Muscle layer of colon (tissue), 2 donors: ENCODE data around the gene CACNG5.

Experiments used
- H3K27ac ChIP-seq: one replicate; pipeline ENCODE4 v1.7.0; 2013; ENCODE audit warnings: low read depth, mild to moderate bottlenecking, low read length, moderate library complexity
- H3K27me3 ChIP-seq, 2 donors: one replicate each; pipeline ENCODE4 v1.7.0; 2013; ENCODE audit warnings: low read length in 2 of 2, mild to moderate bottlenecking in 2 of 2; ENCODE audit not compliant: insufficient read depth in 2 of 2, control insufficient read depth in 1 of 2
- H3K36me3 ChIP-seq: one replicate; pipeline ENCODE4 v1.7.0; 2013; ENCODE audit warnings: mild to moderate bottlenecking, low read length; ENCODE audit not compliant: insufficient read depth
- H3K4me1 ChIP-seq: one replicate; pipeline ENCODE4 v1.7.0; 2013; ENCODE audit warnings: mild to moderate bottlenecking, low read length; ENCODE audit not compliant: insufficient read depth
- H3K4me3 ChIP-seq, 2 donors: one replicate each; pipeline ENCODE4 v1.7.0; 2013; ENCODE audit warnings: low read length in 2 of 2, low read depth in 1 of 2, mild to moderate bottlenecking in 1 of 2, moderate library complexity in 1 of 2
- H3K9ac ChIP-seq: one replicate; pipeline ENCODE4 v1.7.0; 2013; ENCODE audit warnings: low read length
- H3K9me3 ChIP-seq: one replicate; pipeline ENCODE4 v1.7.0; 2013; ENCODE audit warnings: mild to moderate bottlenecking, low read length
- donor health status: abdominal sarcoma.
- donor health status: Adenocarcinoma of cecum.

CACNG5 gene, protein sequence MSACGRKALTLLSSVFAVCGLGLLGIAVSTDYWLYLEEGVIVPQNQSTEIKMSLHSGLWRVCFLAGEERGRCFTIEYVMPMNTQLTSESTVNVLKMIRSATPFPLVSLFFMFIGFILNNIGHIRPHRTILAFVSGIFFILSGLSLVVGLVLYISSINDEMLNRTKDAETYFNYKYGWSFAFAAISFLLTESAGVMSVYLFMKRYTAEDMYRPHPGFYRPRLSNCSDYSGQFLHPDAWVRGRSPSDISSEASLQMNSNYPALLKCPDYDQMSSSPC

DNA sequence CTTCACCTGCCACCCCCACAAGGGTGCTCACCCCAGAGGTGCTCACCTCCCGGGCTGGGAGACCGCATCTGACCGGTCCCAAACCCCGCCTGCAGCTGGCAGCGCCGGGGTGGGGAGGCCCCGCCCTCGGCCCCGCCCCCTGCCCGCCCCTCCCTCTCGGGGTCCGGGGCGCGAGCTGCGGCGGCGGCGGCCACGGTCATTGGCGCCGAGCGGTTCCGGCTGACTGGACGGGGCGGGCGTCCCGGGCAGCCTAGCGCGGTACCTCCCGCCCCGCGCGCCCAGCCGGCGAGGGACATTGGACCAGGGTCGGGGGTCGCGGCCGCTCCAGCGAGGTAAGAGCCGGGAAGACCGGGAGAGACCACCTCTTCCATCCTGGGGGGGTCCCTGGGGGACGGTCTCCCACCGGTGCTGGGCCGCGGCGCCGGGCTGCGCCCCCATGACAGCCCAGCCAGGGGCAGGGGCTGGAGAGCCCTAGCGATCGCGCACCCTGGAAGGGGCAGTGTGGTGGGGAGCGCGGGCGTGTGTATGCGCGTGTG is at the start of gene CACNG5:
CACNG5 (plus strand) TSS at position 199 of the 536 bp plus-strand sequence. CDS start 42,216 bp downstream, outside the sequence.
- no peak within 1 kb of the TSS for H3K27ac ChIP-seq
- no peaks in the 10 kb centered on the region for H3K9me3 ChIP-seq
- H3K36me3 ChIP-seq, result no peaks in the 10 kb centered on the region
- H3K4me1 ChIP-seq, result no peaks in the 10 kb centered on the region
- no peak within 1 kb of the TSS for H3K9ac ChIP-seq
- no peak within 1 kb of the TSS for H3K4me3 ChIP-seq
- peaks cover 9 to 40% of the 10 kb centered on the region in 2 donors for H3K27me3 ChIP-seq

DNA sequence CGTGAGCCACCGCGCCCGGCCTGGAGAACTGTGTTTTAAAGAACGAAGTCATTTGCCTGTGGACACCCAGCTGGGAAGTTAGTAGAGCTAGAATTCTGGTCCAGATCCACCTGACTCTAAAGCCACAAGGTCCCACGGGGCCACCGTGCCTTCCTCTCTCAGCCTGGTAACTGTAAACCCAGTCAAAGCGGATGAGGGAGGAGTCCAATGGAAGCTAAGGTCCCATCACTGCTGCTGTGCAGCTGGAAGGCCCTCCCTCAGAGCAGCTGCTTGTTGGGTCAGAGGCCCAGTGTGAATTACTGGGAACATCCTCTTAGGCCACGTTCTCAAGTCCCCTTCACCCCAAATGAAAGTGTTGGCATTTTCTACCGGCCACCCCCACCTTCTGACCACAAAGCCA is 48.8 kb upstream of the CACNG5 start:
- Histone ChIP-seq H3K9me3 (no peaks in the 10 kb centered on the region), H3K27me3 (no peaks in the 10 kb centered on the region), H3K4me1 (no peaks in the 10 kb centered on the region), H3K36me3 (peaks cover 21% of the 10 kb centered on the region), H3K4me3 (no peak overlapping the region), H3K27ac (no peak overlapping the region), H3K9ac (no peak overlapping the region)

DNA sequence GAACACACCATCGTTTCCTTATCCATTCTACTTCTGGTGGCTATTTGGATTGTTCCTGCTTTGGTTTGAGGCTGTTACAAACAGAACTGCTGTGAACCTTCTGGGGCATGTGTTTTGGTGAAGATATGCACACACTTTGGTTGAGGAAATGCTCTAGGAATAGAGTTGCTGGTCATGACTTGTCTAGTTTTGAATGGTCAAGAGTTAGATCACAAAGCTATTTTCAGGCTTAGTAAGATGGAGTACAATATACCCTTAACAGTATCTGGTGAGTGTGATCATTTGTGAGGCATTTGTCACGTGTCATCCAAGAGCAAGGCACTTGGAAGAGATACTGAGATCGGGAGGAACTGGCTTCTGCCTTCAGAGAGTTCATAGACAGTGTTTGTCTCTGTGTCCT is 47.0 kb upstream of the CACNG5 start:
- H3K36me3 ChIP-seq, result peaks cover 26% of the 10 kb centered on the region
- no peak overlapping the region for H3K9ac ChIP-seq
- no peaks in the 10 kb centered on the region for H3K27me3 ChIP-seq
- no peak overlapping the region for H3K4me3 ChIP-seq
- H3K4me1 ChIP-seq, result no peaks in the 10 kb centered on the region
- no peak overlapping the region for H3K27ac ChIP-seq
- no peaks in the 10 kb centered on the region for H3K9me3 ChIP-seq

DNA sequence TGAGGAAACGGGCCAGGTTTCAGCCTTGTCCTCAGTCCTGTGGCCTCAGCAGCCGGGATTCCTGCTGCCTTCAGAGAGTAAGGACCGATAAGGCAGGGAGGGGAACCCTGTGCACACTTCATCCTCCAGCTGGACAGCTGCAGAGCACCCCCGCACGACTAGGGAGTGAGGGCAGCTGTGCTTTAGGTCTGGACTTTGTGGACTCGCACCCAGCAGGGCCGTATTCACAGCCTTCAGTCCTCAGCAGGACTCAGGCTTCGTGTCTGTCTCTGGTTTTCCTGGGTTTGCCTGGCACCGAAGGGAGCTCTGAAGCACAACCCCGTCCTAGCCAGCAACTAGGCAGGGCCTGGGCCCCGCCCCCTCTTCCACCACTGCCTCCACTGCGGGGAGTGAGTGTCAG is 45.8 kb upstream of the CACNG5 start:
- Histone ChIP-seq H3K4me3 (no peak overlapping the region), H3K9me3 (no peaks in the 10 kb centered on the region), H3K4me1 (no peaks in the 10 kb centered on the region), H3K36me3 (peaks cover 32% of the 10 kb centered on the region), H3K9ac (no peak overlapping the region), H3K27me3 (no peaks in the 10 kb centered on the region), H3K27ac (no peak overlapping the region)

DNA sequence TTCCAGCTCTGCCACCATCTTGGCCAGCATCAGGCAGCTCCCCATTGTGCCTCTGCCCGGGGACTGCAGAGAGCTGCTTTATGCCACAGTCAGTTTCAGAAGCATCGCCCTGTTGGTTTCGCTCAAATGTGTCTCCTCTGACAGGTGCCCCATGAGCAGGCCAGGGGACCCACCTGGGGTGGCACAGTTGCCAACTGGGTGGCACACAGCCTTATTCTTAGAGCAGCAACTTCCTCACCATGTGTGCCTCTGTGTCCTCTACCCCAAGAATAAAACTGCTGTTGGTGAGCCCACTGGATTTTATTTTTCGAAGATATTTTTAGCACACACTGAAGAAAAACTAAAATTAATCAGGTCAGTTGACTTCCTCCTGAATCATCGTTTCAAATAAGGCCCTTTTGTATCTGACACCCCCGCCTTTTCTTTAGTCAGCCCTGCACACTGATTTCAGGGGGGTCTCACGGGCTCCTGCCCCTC is 44.9 kb upstream of the CACNG5 start:
- Histone ChIP-seq H3K4me1 (no peaks in the 10 kb centered on the region), H3K36me3 (peaks cover 32% of the 10 kb centered on the region), H3K27me3 (no peaks in the 10 kb centered on the region), H3K9me3 (no peaks in the 10 kb centered on the region), H3K27ac (no peak overlapping the region), H3K9ac (no peak overlapping the region), H3K4me3 (no peak overlapping the region)

DNA sequence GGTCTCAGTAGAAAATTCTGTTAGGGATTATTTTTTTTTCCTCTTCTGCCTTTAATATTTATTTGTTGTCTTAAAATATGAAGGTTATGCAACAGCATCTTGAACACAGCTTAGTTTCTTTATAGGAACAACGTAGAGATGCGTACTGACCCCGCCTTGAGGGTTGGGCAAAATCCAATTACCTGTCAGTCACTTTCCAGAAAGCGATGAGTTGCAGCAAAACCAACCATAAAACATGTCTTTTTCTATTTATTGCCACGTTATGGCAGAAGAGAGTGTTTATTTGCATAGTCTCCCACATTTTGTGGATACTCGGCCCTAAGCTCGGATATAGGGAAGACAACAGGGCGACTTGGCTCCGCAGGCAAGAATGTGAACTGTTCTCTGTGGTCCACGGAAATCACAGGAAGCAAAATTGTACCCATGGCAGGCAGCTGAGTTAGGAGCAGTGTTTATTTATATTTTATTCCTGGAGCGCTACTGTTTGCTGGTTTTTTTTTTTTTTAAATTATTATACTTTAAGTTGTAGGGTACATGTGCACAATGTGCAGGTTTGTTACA is 44.3 kb upstream of the CACNG5 start:
- no peak overlapping the region for H3K9ac ChIP-seq
- H3K27ac ChIP-seq, result no peak overlapping the region
- no peaks in the 10 kb centered on the region for H3K9me3 ChIP-seq
- H3K4me1 ChIP-seq, result no peaks in the 10 kb centered on the region
- H3K36me3 ChIP-seq, result peaks cover 32% of the 10 kb centered on the region
- H3K4me3 ChIP-seq, result no peak overlapping the region
- H3K27me3 ChIP-seq, result no peaks in the 10 kb centered on the region

DNA sequence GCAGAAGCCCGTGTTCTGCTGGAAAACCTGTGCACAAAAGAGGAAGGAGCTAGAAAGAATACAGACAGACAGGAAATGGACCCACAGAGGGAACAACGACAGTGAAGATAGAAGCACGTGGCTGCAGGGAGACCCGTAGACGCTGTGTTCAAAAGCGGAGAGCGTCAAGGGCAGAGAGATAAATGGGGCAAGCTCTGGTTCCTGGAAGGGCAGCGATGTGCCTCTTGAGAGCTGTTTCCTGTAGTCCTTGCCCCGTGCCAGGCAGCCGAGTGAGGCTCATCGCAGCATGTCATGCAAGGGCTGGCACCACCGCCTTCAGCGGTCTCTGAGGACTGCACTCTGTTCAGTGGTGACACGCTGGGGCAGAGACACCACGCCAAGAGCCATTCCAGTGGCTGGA is 43.6 kb upstream of the CACNG5 start:
- no peak overlapping the region for H3K4me3 ChIP-seq
- peaks cover 32% of the 10 kb centered on the region for H3K36me3 ChIP-seq
- H3K27me3 ChIP-seq, result no peaks in the 10 kb centered on the region
- no peak overlapping the region for H3K9ac ChIP-seq
- no peak overlapping the region for H3K27ac ChIP-seq
- no peaks in the 10 kb centered on the region for H3K4me1 ChIP-seq
- H3K9me3 ChIP-seq, result no peaks in the 10 kb centered on the region

DNA sequence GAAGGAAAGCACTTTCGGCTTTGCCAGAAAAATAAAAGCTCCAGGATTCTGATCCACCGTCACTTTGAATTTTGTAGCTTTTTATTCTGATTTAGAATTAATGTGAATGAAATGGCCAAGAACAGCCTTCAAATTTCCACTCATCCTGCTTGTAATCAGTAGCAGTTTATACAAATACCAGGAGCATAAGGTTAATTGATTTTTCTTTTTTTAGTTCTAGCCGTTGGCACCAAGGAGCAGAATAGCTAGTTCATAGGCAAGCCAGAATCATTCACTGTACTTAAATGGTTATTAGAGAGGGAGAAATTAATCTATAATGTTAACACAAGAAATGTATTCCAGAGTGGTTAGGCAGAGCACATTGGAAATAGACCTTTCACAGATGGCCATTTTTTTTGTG is 41.1 kb upstream of the CACNG5 start:
- Histone ChIP-seq H3K4me1 (no peaks in the 10 kb centered on the region), H3K4me3 (no peak overlapping the region), H3K9me3 (no peaks in the 10 kb centered on the region), H3K27me3 (no peaks in the 10 kb centered on the region), H3K27ac (no peak overlapping the region), H3K9ac (no peak overlapping the region), H3K36me3 (peaks cover 32% of the 10 kb centered on the region)

DNA sequence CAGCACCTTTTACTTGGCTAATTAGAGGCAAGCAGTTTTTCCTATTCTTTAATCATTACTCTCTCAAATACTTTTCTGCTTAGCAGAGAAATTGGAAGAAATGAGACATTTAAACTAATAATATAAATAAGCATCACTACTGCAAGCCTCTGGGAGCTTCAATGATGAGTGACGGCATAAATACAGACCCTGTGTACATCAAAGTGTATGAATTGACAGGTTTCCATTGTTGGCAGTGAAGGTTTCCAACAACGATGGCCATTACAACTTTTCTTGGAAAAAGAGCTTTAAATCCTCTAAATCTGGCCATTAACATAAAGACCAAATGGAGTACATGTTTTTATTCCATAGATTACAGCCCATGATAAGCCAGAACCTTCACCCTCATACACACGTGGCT is 39.4 kb upstream of the CACNG5 start:
- H3K9me3 ChIP-seq, result no peaks in the 10 kb centered on the region
- H3K4me3 ChIP-seq, result no peak overlapping the region
- H3K27ac ChIP-seq, result no peak overlapping the region
- H3K36me3 ChIP-seq, result peaks cover 27% of the 10 kb centered on the region
- H3K9ac ChIP-seq, result no peak overlapping the region
- H3K27me3 ChIP-seq, result no peaks in the 10 kb centered on the region
- no peaks in the 10 kb centered on the region for H3K4me1 ChIP-seq

DNA sequence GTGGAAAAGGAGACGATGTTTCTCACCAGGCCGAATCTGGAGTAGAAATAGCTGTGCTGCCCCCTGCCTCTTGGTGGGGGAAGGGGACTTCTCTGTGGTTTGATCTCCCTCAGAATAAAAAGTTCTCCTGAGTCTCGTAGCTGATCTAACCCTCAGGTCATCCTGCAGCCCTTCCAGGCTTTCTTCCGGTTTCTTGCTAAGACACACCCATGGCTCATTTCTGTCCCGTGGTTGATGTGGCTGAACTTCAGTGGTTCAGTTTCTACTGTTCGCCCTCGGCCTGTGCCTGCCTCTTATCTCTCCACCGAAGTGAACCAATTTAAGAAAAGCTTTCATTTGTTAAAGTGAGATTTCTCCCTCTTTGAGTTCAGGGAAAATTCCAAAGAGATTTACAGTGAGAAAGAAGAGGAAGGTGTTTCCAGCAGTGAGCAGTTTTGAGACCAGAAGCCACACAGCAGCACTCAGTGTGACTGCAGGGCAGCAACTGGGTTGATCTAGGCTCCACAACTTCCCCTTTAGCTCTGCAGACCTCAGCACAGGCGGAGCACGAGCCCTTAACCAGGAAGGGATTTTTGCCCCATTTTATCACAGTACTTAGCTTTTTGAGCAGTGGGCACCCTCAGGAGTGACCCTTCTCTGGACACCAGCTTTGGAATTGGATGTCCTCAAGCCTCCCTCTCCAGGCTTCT is 34.9 kb upstream of the CACNG5 start:
- H3K36me3 ChIP-seq, result peaks cover 22% of the 10 kb centered on the region
- no peaks in the 10 kb centered on the region for H3K9me3 ChIP-seq
- H3K27ac ChIP-seq, result no peak overlapping the region
- H3K4me1 ChIP-seq, result no peaks in the 10 kb centered on the region
- H3K9ac ChIP-seq, result no peak overlapping the region
- no peak overlapping the region for H3K4me3 ChIP-seq
- no peaks in the 10 kb centered on the region for H3K27me3 ChIP-seq

DNA sequence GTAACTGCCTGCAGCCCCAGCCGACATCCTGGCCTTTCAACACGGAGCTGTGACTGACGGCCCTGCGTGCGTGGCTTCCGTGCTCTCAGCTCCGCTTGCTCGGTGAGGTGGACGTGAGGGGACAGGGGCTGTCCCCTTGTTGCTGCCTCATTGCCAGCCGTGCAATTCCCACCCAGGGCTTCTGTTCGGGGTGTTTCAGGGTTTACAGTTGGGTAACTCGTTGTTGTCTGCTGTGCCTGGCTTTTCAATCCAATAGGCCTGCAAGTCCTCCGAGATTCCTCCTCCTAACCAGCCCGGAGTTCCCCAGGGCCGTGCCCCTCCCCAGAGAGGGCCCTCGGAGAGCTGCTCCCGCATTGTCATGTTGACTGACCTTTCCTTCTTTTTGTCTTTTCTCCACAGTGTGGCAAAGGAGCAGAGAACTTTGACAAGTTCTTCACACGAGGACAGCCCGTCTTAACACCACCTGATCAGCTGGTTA is 31.4 kb upstream of the CACNG5 start:
- Histone ChIP-seq H3K27me3 (no peaks in the 10 kb centered on the region), H3K9ac (no peak overlapping the region), H3K4me1 (no peaks in the 10 kb centered on the region), H3K9me3 (no peaks in the 10 kb centered on the region), H3K4me3 (no peak overlapping the region), H3K27ac (no peak overlapping the region), H3K36me3 (peaks cover 6% of the 10 kb centered on the region)
